Eye (tissue), 1 donor: ENCODE results near the gene LPCAT1.

Source experiments
- DNase-seq: peaks from one replicate; pipeline ENCODE4 v3.0.0-alpha.2; 2015

The LPCAT1 gene

DNA sequence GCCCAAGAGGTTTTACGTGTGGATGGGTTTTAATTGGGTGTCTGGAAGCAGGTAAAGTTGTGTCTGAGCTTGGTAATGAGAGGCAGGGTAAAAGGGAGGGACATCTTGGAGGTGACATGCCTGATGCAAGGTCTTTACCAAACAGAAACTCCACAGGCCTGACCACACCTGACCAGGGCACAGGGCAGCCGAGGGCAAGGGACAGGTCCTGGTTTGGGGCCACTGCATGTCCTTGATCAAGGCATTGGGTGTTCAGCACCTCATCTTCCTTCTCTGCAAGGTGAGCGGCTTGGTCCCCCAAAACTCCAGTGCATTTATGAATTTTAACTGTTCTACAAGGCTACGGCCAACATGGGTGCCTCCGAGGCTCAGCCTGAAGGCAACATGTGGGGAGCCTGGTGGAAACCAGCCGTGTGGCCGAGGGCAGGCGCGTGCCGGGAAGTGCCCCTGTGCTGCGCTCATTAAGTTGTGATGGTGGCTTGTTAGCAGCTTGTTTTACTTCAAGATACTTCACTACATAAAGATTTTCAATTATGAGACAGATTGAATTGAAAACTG is 30.7 kb upstream of the LPCAT1 start:
- DNase-seq: no peak

DNA sequence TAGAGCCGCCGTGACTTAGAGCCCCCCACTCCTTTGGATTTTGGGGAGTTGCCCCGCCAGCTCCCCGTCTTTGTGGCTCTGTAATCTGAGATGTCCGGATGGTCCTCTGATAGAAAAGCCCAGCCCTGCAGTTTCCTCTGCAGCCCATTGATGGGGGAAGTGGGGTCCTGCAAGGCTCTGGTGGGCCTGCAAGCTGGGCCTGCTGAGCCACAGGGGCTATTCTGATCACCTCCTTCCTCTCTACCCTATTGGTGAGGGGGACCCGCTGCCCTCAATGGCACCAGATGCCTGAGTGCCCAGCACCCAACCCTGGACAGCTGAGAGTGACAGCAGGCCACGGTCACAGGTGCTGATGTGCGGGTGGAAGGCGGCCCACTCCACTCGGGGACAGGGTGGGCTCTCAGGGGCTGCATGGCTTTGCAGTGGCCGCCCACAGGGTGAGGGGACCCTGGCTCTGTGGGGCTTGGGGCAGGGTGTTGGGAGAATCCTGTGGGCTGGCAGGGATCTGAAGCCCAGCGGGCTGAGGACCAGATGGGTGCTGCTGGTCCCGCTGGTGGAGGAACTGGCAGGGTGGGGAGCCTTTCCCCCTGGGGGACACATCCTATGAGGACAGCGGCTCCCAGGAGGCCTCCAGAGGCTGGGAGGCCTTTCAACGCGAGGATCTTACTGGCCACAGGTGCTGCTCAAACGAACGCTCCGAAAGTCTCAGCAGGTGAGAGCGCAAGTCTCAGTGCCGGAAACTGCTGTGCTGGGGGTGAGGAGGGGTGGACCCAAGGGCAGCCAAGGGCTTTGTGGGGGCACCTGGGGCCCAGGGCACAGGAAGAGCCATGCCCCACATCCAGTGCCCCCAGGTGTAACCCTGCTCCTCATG is 30.0 kb upstream of the LPCAT1 start:
- no peak for DNase-seq

DNA sequence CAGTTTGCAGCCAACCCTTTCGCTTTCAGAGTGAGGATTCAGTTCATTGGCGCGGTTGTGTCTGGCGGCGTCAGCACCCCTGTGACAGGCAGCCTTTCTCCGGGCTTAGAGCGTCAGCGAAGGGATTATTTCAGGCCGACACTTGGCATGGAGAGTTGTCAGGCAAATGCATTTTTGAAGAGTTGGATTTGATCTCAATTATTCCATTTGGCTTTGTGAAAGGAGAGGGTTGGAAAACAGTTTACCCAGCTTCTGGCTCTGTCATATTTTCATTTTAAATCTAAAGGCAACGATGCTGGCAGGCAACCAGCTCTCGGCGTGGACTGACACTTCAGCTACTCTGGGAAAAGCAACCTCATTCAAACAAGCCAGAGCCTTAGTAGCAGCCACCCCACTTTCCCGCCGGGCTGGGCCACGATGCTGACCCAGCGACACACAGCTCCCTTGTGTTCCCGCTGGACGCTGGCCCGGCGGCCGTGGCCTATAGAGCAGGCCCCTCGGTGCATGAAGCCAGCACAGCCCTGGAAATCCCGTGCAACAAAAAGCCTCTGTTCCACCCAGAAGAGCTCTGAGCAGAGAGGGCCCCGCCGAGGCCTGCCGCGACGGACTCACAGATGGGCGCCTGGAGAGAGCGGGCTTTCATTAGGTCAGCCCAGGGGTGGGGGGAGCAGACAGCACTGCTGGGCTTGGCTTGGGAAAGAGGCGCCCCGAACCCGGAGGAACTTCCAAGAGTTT is 28.9 kb upstream of the LPCAT1 start:
- peak; percentile 69 for DNase-seq

DNA sequence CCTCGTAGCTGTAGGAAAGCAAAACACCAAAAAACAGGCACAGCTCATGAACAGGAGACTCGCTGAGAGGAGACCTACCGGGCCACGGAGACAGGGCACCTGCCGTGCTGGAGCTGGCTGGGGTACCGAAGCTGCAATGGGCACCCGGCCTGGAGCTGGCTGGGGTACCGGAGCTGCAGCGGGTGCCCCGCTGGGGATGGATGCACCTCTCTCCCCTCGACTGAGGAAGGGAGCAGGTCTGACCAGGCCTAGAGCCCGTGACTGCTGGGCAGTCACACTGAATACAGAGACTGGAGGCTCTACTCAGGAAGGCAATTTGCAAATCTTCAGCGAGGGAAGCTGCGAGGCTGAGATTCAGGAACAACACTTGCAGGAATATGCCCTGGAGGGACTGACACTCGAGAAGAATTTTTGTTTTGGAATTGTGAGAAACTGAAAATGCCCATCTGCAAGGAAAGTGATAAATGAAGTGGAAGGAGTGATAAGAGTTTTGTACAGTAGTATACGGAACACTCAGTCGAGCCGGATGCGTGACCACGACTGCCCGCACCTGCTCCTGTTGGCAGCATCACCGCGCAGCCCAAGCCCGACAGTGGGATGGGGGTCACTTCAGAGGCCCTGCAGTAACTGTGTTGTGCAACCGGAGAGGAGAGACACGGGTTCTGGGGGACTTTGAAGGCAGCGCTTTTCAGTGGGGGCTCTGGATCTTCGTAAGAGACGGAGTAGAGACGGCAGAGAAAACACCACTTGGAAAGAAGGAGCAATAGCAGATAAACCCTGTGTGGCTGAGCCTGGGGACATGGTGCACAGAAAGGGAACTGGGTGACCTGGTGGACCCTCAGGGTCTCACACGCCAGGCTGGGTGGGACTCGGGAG is 27.9 kb upstream of the LPCAT1 start:
- DNase-seq: no peak

DNA sequence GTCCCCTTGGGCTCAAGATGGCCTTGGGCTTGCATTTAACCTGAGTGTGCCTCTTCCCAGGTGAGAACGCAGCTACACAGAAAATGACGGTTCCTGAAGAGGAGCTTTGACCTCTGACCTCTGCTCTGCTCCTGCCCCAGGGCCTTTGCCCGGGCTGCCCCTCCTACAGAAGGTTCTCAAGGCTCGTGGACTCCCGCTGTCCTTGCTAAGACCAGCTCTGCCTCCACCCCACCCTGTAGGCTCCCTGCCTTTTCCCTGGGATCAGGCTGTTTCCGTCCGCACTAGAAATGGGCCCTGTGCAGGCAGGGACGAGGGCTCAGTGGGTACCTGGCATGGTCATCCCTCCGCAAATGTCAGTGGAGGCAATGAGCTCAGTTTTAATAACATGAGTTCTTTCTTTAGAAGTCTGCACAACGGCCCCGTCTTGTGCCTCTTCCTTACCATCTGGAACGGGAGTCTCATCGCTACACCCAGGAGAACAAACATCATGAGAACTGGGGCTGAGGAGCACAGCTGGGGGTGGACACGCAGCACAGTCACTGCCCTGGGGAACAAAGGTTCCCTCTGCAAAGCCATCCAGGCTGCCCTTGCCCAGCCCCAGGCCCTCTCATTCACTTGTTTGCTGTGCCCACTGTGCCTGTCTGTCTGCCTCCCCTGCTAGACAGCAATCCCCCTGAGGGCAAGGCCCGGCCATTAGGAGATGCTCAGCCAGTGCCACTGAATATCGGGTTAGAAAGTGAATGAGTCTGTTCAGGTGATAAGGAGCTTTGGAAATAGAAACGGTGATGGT is 26.7 kb upstream of the LPCAT1 start:
- DNase-seq: no peak

DNA sequence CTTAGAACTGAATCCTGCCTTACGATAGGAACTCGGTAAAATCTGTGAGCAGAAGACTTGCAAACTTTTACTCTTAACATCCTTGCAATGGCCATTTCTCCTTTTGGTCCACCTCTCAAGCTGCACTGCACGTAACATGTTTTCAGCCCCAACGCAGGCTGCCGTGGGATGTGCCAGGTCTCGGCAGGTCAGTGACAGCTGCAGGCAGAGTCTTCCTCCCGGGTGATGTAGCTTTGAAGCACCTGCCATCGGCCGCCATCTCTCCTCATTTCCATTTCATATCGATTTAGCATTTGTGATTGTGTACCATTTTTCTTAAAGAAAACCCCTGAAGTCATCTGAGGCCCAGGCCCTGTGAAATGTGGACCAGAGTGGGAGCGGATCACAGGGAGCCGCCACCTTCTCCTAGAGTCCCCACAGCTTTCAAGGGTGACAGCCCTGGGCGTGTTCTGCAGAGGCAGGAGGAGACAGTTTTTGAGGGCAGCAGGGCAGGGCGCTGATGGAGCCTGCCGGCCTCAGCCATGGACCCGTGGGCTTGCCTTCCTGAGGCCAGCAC is 25.8 kb upstream of the LPCAT1 start:
- DNase-seq: no peak

DNA sequence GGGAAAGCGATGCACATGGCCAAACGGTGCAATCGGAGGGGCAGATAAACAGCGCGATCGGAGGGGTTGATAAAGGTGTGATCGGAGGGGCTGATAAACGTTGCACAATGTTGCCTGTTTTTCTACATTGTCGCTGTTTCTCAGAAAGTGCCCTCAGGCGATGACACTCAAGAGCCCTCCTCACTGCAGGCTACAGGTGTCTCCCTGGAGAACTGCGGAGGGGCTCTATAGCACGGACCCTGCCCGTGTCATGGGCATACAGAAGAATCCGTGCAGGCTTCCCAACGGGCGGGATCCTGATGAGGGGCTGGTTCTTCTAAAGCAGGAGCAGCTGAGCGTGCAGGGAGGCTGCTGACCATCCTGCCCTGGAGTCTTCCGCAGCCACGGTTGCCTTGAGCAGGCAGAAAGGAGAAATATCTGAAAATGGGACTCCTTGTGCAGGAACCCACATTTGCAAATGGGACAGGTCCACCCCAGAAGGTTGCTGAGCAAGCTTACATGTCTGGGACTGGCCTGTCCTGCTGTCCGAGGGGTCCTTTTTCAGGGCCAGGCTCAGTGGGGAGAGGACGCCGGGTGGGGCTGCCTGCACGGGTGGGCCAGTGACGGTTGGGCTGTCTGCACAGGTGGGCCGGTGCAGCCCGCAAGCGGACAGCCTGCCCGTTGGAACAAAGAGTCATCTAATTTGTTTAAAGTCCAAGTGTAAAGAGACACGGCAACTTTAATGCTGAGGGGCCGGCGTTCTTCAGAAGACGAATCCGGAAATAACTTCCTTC is 25.1 kb upstream of the LPCAT1 start:
- DNase-seq: no peak

DNA sequence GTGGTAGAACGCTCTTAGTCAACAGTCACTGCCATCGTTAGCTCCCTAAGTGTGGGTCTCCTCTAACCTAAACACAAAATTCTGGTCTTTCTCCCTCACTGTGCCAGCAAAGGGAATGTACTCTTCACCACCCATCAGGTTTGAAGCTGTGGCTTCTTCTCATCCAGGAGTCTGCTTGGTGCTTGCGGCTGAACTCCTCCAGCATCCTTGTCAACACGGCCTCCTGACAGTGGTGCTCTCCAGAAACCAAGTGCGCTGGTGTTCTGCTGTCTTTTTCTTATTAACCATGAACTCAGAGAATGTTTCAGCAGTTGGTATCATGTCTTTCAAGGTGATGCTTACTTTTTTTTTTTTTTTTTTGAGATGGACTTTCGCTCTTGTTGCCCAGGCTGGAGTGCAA is 23.9 kb upstream of the LPCAT1 start:
- DNase-seq: no peak

DNA sequence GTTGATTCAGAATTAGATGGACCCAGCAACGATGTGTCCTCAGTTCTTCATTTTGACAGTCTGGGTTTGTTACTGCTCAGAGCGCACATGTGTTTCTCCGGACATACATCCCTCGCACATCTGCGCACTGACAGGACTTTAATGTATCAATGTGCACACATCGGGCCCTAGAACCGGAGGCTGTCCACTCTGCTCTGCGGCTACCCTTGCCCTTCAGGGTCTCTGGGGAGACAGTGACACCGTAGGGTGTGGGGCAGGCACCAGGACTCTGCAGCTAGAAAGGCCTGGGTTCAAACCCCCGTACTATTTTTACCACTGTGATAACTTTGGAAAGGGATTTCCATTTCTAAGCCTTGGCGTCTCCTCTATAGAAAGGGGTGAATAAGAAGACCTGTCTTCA is 23.5 kb upstream of the LPCAT1 start:
- DNase-seq: no peak

DNA sequence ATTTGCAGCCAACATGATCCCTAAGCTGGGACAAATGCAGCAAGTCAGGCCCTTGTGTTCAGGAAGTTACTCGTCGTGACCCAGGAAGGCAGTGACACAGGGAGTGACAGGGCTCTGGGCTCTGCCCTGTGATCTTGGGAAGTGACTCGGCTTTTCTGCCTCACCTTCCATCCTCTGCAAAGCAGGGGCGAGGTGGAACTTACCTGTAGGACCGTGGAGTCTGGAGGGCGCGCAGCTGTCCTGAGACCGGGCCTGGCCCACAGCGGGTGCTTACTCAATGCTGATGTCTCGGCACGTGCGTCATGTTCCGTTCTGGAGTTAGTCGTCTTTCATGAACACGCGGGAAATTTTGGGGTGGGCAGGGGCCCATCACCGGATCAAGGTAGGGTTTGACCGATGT is 22.8 kb upstream of the LPCAT1 start:
- no peak for DNase-seq

DNA sequence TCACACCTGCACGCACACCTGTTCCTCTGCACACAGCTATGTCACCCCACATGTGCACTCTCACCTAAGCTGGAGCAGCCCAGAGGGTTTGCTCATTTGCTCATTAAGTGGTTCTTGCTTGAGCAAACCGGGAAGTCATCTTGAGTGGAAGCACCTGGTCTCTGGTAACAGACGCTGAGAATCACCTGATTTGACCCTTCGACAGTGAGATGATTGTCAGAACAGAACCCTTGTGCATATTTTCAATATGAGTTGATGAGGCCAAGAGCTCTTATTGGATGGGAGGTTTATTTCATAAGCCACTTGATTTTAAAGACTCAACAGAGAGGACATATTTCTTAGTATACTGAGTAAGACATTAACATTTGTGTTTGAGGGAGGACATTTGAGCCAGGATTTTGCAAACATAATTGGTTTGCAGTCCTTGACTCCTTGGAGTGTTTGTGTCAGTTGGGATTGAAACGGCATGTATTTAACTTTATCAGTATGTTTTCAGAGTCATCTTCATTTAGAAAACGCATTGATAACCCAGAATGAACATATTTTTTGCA is 22.1 kb upstream of the LPCAT1 start:
- no peak for DNase-seq

DNA sequence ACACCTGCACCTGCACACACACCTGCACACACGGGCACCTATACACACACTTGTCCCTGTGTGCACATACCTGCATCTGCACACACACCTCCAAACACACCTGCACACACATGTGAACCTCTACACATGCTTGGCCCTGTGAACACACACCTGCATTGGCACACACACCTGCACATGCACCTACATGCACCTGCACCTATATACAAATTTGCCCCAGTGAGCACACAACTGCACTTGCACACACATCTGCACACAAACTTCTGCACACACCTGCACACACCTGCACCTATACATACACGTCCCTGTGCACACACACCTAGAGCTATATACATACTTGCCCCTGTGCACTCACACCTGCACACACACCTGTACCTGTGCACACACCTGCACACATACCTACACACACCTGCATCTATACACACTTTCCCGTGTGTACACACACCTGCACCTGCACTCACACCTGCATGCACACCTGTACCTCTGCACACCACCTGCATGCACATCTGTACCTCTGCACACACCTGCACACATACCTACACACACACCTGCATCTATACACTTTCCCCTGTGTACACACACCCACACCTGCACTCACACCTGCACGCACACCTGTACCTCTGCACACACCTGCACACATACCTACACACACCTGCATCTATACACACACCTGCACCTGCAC is 21.5 kb upstream of the LPCAT1 start:
- DNase-seq: peak; percentile 19

DNA sequence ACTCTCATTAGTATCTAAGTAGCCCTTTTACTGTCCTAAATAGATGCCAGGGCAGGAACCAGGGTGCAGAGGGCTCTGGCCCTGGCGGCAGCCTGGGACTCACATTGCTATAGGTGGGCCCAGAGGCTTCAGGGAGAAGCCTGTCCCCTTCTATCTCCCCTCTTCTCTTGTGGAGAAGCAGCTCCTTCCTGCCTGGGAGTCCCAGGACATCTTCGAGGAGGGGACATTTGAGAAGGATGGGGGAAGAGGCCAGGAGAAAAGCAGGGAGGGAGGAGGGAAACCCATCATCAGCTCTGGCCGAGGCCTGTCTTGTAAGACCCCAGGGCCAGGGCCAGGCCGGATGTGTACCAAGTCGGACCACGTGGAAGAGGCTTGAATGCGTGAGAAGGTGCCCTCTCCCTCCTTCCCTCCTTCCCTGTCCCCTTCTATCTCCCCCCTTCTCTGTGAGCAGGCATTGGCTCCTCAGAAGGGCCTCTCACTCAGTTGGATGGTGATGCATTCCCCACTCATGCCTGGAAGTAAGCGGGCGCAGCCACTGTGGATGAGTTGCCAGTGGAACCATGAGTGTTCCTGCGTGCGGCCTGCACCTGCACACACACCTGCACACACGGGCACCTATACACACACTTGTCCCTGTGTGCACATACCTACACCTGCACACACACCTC is 20.7 kb upstream of the LPCAT1 start:
- peak; percentile 24 for DNase-seq

DNA sequence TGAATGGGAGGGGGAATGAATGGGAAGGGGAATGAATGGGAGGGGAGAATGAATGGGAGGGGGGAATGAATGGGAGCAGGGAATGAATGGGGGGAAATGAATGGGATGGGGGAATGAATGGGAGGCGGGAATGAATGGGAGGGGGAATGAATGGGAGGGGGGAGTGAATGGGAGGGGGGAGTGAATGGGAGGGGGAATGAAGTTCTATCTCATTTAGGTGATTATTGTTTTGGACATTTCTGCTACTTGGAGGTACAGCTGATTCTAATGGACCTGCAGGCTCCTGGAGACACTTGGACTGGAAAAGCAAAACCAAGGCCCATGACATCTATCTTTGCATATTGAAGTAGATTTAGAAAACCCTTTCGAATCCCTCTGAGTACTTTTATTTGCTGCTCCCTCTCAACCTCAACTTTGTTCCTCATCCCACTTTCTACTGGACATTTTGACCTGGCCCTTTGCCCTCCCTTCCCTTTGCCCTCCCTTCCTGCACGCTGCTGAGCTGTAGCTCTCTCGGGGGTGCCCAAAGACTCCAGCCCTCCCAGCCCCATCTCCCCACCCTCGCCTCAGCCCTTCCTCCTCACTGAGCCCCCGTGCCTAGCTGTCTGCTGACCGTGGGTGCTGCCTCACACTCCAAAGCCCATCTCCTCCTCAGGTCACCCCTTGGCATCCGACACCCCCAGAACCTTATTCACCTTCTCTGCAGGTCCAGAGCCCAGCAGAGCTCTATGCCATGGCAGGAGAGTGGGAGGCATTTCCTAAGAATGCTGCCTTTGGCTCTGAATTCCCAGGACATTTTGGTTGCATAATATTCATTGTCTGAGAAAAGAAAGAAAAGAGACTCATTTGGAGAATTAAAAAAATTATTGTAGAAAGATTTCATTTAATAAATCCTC is 19.9 kb upstream of the LPCAT1 start:
- no peak for DNase-seq

DNA sequence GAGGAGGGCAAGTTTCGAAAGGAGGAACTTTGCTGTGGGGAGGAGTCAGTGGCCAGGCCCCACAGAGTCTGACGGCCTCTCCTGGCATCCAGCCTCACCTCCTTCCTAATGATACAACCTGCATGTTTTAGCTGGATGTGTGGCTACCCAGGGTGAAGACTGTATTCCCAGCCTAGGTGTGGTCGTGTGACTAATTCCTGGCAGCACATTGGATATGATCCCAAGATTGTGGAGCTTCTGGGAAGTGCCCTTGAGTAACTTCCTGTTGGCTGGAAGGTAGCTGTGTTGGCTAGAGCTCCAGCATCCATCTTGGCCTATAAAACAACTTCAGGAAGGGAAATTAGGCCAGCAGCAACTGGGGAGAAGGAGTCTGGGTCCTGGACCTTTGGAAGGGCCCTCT is 19.0 kb upstream of the LPCAT1 start:
- no peak for DNase-seq

DNA sequence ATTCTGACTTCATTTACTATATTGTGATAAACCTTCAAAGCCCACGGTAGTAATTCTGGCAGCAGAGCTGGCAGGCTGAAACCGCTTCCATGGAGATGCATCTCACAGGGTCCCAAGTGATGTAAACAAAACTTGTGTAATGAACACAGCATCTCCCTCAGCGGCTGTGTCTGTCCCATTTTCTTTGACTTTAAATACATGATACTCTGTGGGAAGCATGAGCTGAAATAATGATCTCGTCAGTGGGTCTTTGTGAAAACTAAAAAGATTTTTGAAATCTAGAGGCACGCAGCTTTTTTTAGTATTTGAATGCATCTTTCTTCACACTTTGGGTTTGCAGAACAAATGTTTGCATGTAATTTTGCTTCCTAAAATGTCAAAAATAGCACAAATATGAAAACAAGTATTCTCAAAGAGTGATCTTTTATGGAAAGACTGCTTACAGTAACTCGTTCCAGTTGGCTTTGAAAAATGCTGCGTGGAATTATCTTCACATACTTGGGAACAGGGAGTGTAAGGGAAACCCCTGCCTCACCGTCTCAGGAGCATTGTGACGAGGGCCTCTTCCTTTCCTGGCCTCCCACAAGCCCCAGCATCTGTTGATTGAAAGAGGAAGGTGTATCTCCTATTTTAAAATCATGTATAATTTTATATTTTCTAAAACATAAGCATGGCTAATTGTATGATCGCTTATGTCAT is 18.1 kb upstream of the LPCAT1 start:
- peak; percentile 60 for DNase-seq

DNA sequence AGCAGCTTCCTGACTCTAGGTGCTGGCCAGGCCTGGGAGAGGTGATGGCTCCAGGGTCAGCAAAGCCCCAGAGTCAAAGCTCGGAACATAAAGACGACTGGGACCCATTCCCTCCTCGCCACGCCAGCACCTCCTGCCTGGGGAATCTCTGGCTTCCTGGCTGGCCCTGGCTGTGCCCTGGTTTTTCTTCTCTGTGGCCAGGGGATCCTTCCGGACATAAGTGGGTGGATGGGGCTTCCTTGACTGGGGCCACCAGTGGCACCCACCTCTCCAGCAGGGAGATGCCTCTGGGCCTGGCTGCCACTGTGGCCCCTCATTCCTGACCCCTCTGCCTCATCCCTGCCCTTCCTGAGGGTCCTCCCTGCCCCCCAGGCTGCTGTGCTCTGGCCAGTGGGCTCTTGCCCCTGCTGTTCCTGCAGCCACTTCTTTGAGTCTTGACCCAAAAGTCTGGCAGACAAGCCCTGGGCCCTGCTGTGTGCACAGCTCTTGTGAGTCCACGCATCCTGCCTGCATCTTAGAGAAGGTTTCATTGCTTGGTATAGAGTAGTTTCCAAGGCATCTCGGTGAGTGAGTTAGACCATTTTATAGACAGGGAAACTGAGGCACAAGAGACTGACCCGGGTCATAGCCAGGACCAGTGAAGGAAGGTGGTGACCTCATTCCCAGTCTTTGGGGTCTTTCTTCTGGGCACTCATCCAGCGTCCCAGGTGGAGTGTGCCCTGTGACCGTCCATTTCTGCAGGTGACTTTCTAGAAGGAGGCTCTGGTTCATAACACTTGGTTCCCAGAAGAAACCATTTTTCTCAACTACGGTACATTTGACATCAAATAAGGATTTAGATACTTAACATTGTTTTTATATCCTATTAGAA is 17.3 kb upstream of the LPCAT1 start:
- DNase-seq: no peak
